Natural killer cell (primary cell): Measurements from ENCODE around the gene PACRG. TPM values are rescaled to one million over a fixed set of nuclear protein-coding genes. Genes with fewer than 3 reads are reported as not detected.

Experiments
- ATAC-seq, 3 donors: fragments of 150-1000 bp in 2 of 3; fragments of 200-7000 bp in 1 of 3; cut with Tn5 transposase; 1 replicate in 1 of 3; 2 replicates in 2 of 3; pipeline ENCODE4 v1.10.0; 2021; ENCODE audit warnings: mild to moderate bottlenecking in 2 of 3, moderate library complexity in 2 of 3
- DNase-seq, 2 donors: peaks; one replicate each; pipeline versions ENCODE4 v3.0.0 to v3.0.0-alpha.2; 2013 to 2021; ENCODE audit warnings: mixed read lengths in 1 of 2
- H3K27ac ChIP-seq: one replicate; pipeline ENCODE4 v1.5.1; 2013; ENCODE audit warnings: mild to moderate bottlenecking, low read length
- H3K27me3 ChIP-seq: one replicate; pipeline ENCODE4 v1.6.1; 2013; ENCODE audit warnings: low read length; ENCODE audit not compliant: control insufficient read depth, insufficient read depth
- H3K36me3 ChIP-seq: one replicate; pipeline ENCODE4 v1.6.1; 2013; ENCODE audit warnings: low read length; ENCODE audit not compliant: control insufficient read depth, insufficient read depth
- H3K4me1 ChIP-seq: one replicate; pipeline ENCODE4 v1.6.1; 2013; ENCODE audit warnings: low read length; ENCODE audit not compliant: control insufficient read depth, insufficient read depth
- H3K4me3 ChIP-seq: one replicate; pipeline ENCODE4 v1.5.1; 2013; ENCODE audit warnings: low read length
- H3K9me3 ChIP-seq: one replicate; pipeline ENCODE4 v1.6.1; 2013; ENCODE audit warnings: low read length; ENCODE audit not compliant: control insufficient read depth, insufficient read depth
- H3K27ac Mint-ChIP-seq, 2 donors: one replicate each; pipeline ENCODE4 v1.8.0; 2022; ENCODE audit warnings: mild to moderate bottlenecking in 2 of 2, mixed read lengths in 2 of 2, moderate library complexity in 1 of 2
- H3K27me3 Mint-ChIP-seq, 2 donors: one replicate each; pipeline ENCODE4 v1.8.0; 2022; ENCODE audit warnings: low read depth in 2 of 2, mixed read lengths in 2 of 2
- H3K36me3 Mint-ChIP-seq: one replicate; pipeline ENCODE4 v1.8.0; 2022; ENCODE audit warnings: mixed read lengths
- H3K4me1 Mint-ChIP-seq, 2 donors: one replicate each; pipeline ENCODE4 v1.8.0; 2022; ENCODE audit warnings: mixed read lengths in 2 of 2
- H3K4me3 Mint-ChIP-seq: one replicate; pipeline ENCODE4 v1.8.0; 2022; ENCODE audit warnings: mild to moderate bottlenecking, moderate library complexity, mixed read lengths
- H3K9me3 Mint-ChIP-seq, 2 donors: one replicate each; pipeline ENCODE4 v1.8.0; 2022; ENCODE audit warnings: mixed read lengths in 2 of 2
- WGBS: methylation state at CpG from one replicate; pipeline ENCODE4 v1.1.7; 2013; ENCODE audit warnings: missing lambda C conversion rate; ENCODE audit not compliant: insufficient coverage; 5-methylcytosine and 5-hydroxymethylcytosine counted together
- intact Hi-C: fragments of 100-400 bp; cut with micrococcal nuclease; formaldehyde crosslinking; loops from one replicate; pipeline ENCODE4 v1.14.2; 2022
- total RNA-seq, 4 donors: library from RNA; stranded (reverse); fragments of 120-200 nt in 1 of 4; gene quantifications; one replicate each; pipeline versions ENCODE4 v1.2.3 to v1.2.4, GENCODE V29; 2013 to 2022
- TF ChIP-seq, protein P1 (sequence below): fragments of 200-600 bp; IDR thresholded peaks from one replicate; pipeline ENCODE4 v1.8.0; 2022; ENCODE audit warnings: antibody characterized with exemption

The PACRG gene
- total RNA-seq, 3 donors from 2014 or later (not counting 1 experiment from before 2014, with no cell fraction given) = 0.52 TPM; not detected in 2

- no peaks in the 10 kb centered on the region for H3K36me3 Mint-ChIP-seq
- no peaks in the 10 kb centered on the region for H3K27me3 ChIP-seq
- no peaks in the 10 kb centered on the region for H3K27me3 Mint-ChIP-seq
- H3K9me3 ChIP-seq = no peaks in the 10 kb centered on the region
- H3K36me3 ChIP-seq = no peaks in the 10 kb centered on the region
- no peaks in the 10 kb centered on the region for H3K4me1 Mint-ChIP-seq
- no peak for DNase-seq
- H3K4me1 ChIP-seq = no peaks in the 10 kb centered on the region
- H3K27ac ChIP-seq = no peak overlapping the region
- H3K4me3 ChIP-seq = no peak overlapping the region
- intact Hi-C loops = no loop called here
- no peak for ATAC-seq
- H3K4me3 Mint-ChIP-seq = no peak overlapping the region
- WGBS = no CpG with 5 or more reads among the region's 1 CpG
- TF ChIP-seq, protein P1, sequence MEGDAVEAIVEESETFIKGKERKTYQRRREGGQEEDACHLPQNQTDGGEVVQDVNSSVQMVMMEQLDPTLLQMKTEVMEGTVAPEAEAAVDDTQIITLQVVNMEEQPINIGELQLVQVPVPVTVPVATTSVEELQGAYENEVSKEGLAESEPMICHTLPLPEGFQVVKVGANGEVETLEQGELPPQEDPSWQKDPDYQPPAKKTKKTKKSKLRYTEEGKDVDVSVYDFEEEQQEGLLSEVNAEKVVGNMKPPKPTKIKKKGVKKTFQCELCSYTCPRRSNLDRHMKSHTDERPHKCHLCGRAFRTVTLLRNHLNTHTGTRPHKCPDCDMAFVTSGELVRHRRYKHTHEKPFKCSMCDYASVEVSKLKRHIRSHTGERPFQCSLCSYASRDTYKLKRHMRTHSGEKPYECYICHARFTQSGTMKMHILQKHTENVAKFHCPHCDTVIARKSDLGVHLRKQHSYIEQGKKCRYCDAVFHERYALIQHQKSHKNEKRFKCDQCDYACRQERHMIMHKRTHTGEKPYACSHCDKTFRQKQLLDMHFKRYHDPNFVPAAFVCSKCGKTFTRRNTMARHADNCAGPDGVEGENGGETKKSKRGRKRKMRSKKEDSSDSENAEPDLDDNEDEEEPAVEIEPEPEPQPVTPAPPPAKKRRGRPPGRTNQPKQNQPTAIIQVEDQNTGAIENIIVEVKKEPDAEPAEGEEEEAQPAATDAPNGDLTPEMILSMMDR = no peak
- no peak overlapping the region for H3K27ac Mint-ChIP-seq
- H3K9me3 Mint-ChIP-seq = no peaks in the 10 kb centered on the region
Measured at GRCh38 chr6:162854228-162854627, 126.5 kb downstream of the PACRG start.

DNA sequence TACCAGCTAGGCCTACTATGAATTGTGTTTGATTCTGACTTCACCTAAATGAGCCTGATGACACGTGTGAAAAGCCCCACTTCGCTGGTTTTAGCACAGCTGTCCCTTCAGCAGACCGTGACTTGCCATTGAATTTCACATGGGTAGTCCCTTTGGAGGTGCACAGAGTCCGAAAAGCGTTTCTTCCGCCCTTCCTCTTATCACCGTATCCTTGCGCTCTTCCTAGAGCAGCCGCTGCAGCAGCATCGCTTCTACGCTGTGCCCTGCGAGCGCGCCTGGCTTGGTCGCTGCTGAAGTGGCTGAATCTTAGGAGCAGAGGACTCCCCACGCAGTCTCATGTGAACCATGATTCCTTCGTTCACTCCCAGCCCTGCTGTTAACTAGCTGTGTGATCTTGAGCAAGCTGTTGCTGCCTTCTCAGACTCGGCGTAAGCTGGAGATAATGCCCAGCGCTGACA is 127.0 kb downstream of the PACRG start:
- H3K27ac Mint-ChIP-seq = no peak overlapping the region
- Histone ChIP-seq H3K27ac (no peak overlapping the region), H3K27me3 (no peaks in the 10 kb centered on the region), H3K4me3 (no peak overlapping the region), H3K4me1 (no peaks in the 10 kb centered on the region), H3K36me3 (no peaks in the 10 kb centered on the region), H3K9me3 (no peaks in the 10 kb centered on the region)
- no peak overlapping the region for H3K4me3 Mint-ChIP-seq
- ATAC-seq = no peak
- no peaks in the 10 kb centered on the region for H3K4me1 Mint-ChIP-seq
- intact Hi-C loops = no loop called here
- TF ChIP-seq, protein P1 = no peak
- DNase-seq = no peak
- H3K36me3 Mint-ChIP-seq = no peaks in the 10 kb centered on the region
- WGBS = 90% methylated on average over 20 of the region's 20 CpGs
- H3K27me3 Mint-ChIP-seq = no peaks in the 10 kb centered on the region
- no peaks in the 10 kb centered on the region for H3K9me3 Mint-ChIP-seq

DNA sequence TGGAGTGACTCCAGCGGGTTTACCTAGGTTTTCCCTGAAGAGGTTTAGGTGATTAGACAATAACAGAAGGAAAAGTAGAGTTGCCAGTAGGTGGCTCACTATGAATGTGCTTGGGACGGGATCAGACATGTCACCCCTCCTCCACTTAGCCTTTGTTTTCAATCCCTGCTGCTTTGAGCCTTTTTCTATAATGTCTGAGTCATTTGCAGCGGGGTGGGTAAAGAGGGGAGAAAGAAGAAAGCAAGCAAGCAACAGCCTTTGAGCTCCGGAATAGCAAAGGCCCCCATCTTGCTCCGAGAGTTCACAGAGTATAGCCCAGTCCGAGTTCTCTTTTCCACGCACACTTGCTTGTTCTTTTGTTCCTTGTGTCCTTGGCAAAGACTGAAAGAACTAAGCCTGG is 129.1 kb downstream of the PACRG start:
- no peaks in the 10 kb centered on the region for H3K27me3 Mint-ChIP-seq
- H3K36me3 Mint-ChIP-seq = no peaks in the 10 kb centered on the region
- Histone ChIP-seq H3K4me3 (no peak overlapping the region), H3K9me3 (no peaks in the 10 kb centered on the region), H3K27ac (no peak overlapping the region), H3K36me3 (no peaks in the 10 kb centered on the region), H3K27me3 (no peaks in the 10 kb centered on the region), H3K4me1 (no peaks in the 10 kb centered on the region)
- WGBS = 49% methylated on average over 6 of the region's 7 CpGs
- H3K27ac Mint-ChIP-seq = no peak overlapping the region
- H3K9me3 Mint-ChIP-seq = no peaks in the 10 kb centered on the region
- intact Hi-C loops = no loop called here
- no peaks in the 10 kb centered on the region for H3K4me1 Mint-ChIP-seq
- TF ChIP-seq, protein P1 = no peak
- DNase-seq (no peak), ATAC-seq (no peak)
- H3K4me3 Mint-ChIP-seq = no peak overlapping the region

DNA sequence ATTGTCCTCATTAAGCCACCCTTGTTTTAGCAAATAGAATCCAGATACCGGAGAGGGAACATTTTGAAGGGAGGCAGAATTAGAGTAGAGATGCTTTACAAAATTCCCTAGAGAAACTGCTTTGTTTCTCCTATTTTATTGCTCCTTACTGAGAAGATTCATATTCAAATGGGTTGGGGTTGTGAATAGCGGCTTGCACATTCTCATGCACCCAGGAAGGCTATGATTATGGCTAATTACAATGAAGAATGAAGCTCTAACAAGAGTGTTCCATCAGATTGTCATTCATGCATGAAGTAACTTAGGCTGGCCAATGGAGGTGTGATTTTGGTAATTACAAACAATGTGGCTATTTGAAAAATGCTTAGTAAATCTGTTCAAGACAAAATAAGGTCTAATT is 129.6 kb downstream of the PACRG start:
- intact Hi-C loops = no loop called here
- no peaks in the 10 kb centered on the region for H3K4me1 ChIP-seq
- Mint-ChIP-seq H3K27me3 (no peaks in the 10 kb centered on the region), H3K36me3 (no peaks in the 10 kb centered on the region), H3K4me3 (no peak overlapping the region), H3K9me3 (no peaks in the 10 kb centered on the region), H3K27ac (no peak overlapping the region), H3K4me1 (no peaks in the 10 kb centered on the region)
- H3K4me3 ChIP-seq = no peak overlapping the region
- H3K27me3 ChIP-seq = no peaks in the 10 kb centered on the region
- DNase-seq = no peak
- H3K27ac ChIP-seq = no peak overlapping the region
- WGBS = 70% methylated on average over 2 of the region's 2 CpGs
- H3K9me3 ChIP-seq = no peaks in the 10 kb centered on the region
- no peak for ATAC-seq
- TF ChIP-seq, protein P1 = no peak
- no peaks in the 10 kb centered on the region for H3K36me3 ChIP-seq
